ENCODE results near the gene B4GALNT2. TPM values are rescaled to one million over a fixed set of nuclear protein-coding genes. Genes with fewer than 3 reads are reported as not detected.
A peak's percentile ranks its signal among the peaks of the same experiment; 100 is the strongest.
"Not testable (repeated sequence)": the region's sequence is repeated elsewhere in the genome, so short reads cannot be mapped to it uniquely, and the experiment has no call there.

Gene B4GALNT2
- polyA plus RNA-seq, 3 donors = not detected

GRCh38 chr17:49170216-49170615, 37.6 kb downstream of the B4GALNT2 start:
- Histone ChIP-seq H3K79me2 (ENCODE audit: insufficient read depth, low read length) (no peaks in the 10 kb centered on the region), H4K20me1 (ENCODE audit: insufficient read depth, low read length) (no peaks in the 10 kb centered on the region), H3K4me1 (ENCODE audit: control insufficient read depth in 1 of 2, insufficient read depth in 2 of 2, low read length in 2 of 2) (no peaks in the 10 kb centered on the region), H3K27me3 (ENCODE audit: control insufficient read depth in 2 of 2, insufficient read depth in 2 of 2, low read length in 2 of 2) (peaks cover 0 to 17% of the 10 kb centered on the region in 2 donors), H2AFZ (ENCODE audit: insufficient read depth, low read depth, low read length, poor library complexity, severe bottlenecking) (no peak overlapping the region), H3K36me3 (replicated peaks in 1 of 2; ENCODE audit: control insufficient read depth in 1 of 2, insufficient read depth in 2 of 2, low read length in 2 of 2) (no peaks in the 10 kb centered on the region), H3K9ac (ENCODE audit: insufficient read depth, low read length, poor library complexity, severe bottlenecking) (no peak overlapping the region), H3K4me3 (replicated peaks in 1 of 3; ENCODE audit: low read depth in 2 of 3, low read length in 3 of 3) (no peak overlapping the region), H3K4me2 (replicated peaks; ENCODE audit: extremely low read depth, low read length, poor library complexity, severe bottlenecking) (no peak overlapping the region), H3K9me3 (replicated peaks in 1 of 2; ENCODE audit: control insufficient read depth in 1 of 2, insufficient read depth in 1 of 2, low read length in 2 of 2) (peaks cover 5 to 13% of the 10 kb centered on the region in 2 donors), H3K27ac (ENCODE audit: low read depth in 1 of 2, low read length in 2 of 2) (no peak overlapping the region)
- Mint-ChIP-seq H3K4me1 (peaks cover 1% of the 10 kb centered on the region), H3K9me3 (peaks cover 9 to 50% (median 27%) of the 10 kb centered on the region in 7 donors), H3K27ac (no peak overlapping the region), H3K27me3 (ENCODE audit: low read depth in 3 of 3) (peaks cover 12 to 44% (median 30%) of the 10 kb centered on the region in 3 donors), H3K36me3 (no peaks in the 10 kb centered on the region), H3K4me3 (no peak overlapping the region)
- TF ChIP-seq CTCF (IDR thresholded peaks at IDR 0.05) = no peak
- intact Hi-C loops (cut with micrococcal nuclease) = no loop called here
- no peak for DNase-seq
- WGBS (ENCODE audit: insufficient coverage) = 100% methylated on average over 1 of the region's 2 CpGs

- DNase-seq; H4K20me1 ChIP-seq (ENCODE audit: insufficient read depth, low read length); H3K27ac Mint-ChIP-seq; H3K9ac ChIP-seq (ENCODE audit: insufficient read depth, low read length, poor library complexity, severe bottlenecking); H3K36me3 ChIP-seq (replicated peaks in 1 of 2; ENCODE audit: control insufficient read depth in 1 of 2, insufficient read depth in 2 of 2, low read length in 2 of 2); H3K4me3 ChIP-seq (replicated peaks in 1 of 3; ENCODE audit: low read depth in 2 of 3, low read length in 3 of 3); H3K4me1 Mint-ChIP-seq; H3K27ac ChIP-seq (ENCODE audit: low read depth in 1 of 2, low read length in 2 of 2); H3K4me3 Mint-ChIP-seq; H3K36me3 Mint-ChIP-seq; H3K4me1 ChIP-seq (ENCODE audit: control insufficient read depth in 1 of 2, insufficient read depth in 2 of 2, low read length in 2 of 2); H3K4me2 ChIP-seq (replicated peaks; ENCODE audit: extremely low read depth, low read length, poor library complexity, severe bottlenecking); H2AFZ ChIP-seq (ENCODE audit: insufficient read depth, low read depth, low read length, poor library complexity, severe bottlenecking); intact Hi-C loops (cut with micrococcal nuclease); H3K79me2 ChIP-seq (ENCODE audit: insufficient read depth, low read length): not testable (repeated sequence)
- H3K27me3 ChIP-seq (ENCODE audit: control insufficient read depth in 2 of 2, insufficient read depth in 2 of 2, low read length in 2 of 2) = peaks cover 0 to 14% of the 10 kb centered on the region in 2 donors
- no CpG with 5 or more reads among the region's 3 CpGs for WGBS (ENCODE audit: insufficient coverage)
- Mint-ChIP-seq H3K27me3 (ENCODE audit: low read depth in 3 of 3) (peaks cover 10 to 40% (median 28%) of the 10 kb centered on the region in 3 donors), H3K9me3 (peaks cover 12 to 55% (median 32%) of the 10 kb centered on the region in 7 donors)
- H3K9me3 ChIP-seq (replicated peaks in 1 of 2; ENCODE audit: control insufficient read depth in 1 of 2, insufficient read depth in 1 of 2, low read length in 2 of 2) = peaks cover 10 to 18% of the 10 kb centered on the region in 2 donors
Observed at GRCh38 chr17:49170711-49171110, 38.1 kb downstream of the B4GALNT2 start.

- H3K4me3 ChIP-seq (replicated peaks in 1 of 3; ENCODE audit: low read depth in 2 of 3, low read length in 3 of 3); H3K4me1 ChIP-seq (ENCODE audit: control insufficient read depth in 1 of 2, insufficient read depth in 2 of 2, low read length in 2 of 2); H3K27ac ChIP-seq (ENCODE audit: low read depth in 1 of 2, low read length in 2 of 2); intact Hi-C loops (cut with micrococcal nuclease); H3K36me3 ChIP-seq (replicated peaks in 1 of 2; ENCODE audit: control insufficient read depth in 1 of 2, insufficient read depth in 2 of 2, low read length in 2 of 2); H3K9ac ChIP-seq (ENCODE audit: insufficient read depth, low read length, poor library complexity, severe bottlenecking); DNase-seq; H3K27me3 ChIP-seq (ENCODE audit: control insufficient read depth in 2 of 2, insufficient read depth in 2 of 2, low read length in 2 of 2); H3K4me2 ChIP-seq (replicated peaks; ENCODE audit: extremely low read depth, low read length, poor library complexity, severe bottlenecking); H3K27ac Mint-ChIP-seq; H3K36me3 Mint-ChIP-seq; H3K79me2 ChIP-seq (ENCODE audit: insufficient read depth, low read length); H4K20me1 ChIP-seq (ENCODE audit: insufficient read depth, low read length); H2AFZ ChIP-seq (ENCODE audit: insufficient read depth, low read depth, low read length, poor library complexity, severe bottlenecking); H3K4me1 Mint-ChIP-seq: not testable (repeated sequence)
- peaks cover 30 to 39% of the 10 kb centered on the region in 2 donors for H3K9me3 ChIP-seq (replicated peaks in 1 of 2; ENCODE audit: control insufficient read depth in 1 of 2, insufficient read depth in 1 of 2, low read length in 2 of 2)
- H3K9me3 Mint-ChIP-seq = peaks cover 19 to 59% (median 47%) of the 10 kb centered on the region in 7 donors
- H3K27me3 Mint-ChIP-seq (ENCODE audit: low read depth in 3 of 3) = peaks cover 7 to 18% (median 14%) of the 10 kb centered on the region in 3 donors
- WGBS (ENCODE audit: insufficient coverage) = no CpG with 5 or more reads among the region's 11 CpGs
- peak overlapping the region in 1 of 2 donors; percentile 40 for H3K4me3 Mint-ChIP-seq
Observed at GRCh38 chr17:49175978-49176377, 43.4 kb downstream of the B4GALNT2 start.
